Liver (tissue), 3 donors: ENCODE measurements around the gene QSOX1.

Experiments used
- ATF3 ChIP-seq: IDR thresholded peaks from 2 replicates; pipeline ENCODE4 v1.6.1; 2016; ENCODE audit warnings: antibody characterized with exemption
- CTCF ChIP-seq: fragments of 150-350 bp; IDR thresholded peaks from 2 replicates; pipeline ENCODE4 v1.5.1; 2017; ENCODE audit warnings: improper control_type of control experiment, low read depth, low read length; ENCODE audit not compliant: missing input control
- EGR1 ChIP-seq, 2 donors: IDR thresholded peaks; 2 replicates each; pipeline ENCODE4 v1.6.1; 2016 to 2018; ENCODE audit warnings: antibody characterized with exemption in 2 of 2, low read depth in 2 of 2
- FOXA1 ChIP-seq: IDR thresholded peaks from 2 replicates; pipeline ENCODE4 v1.6.1; 2016; ENCODE audit warnings: antibody characterized with exemption
- GABPA ChIP-seq, 2 donors: IDR thresholded peaks in 1 of 2; conservative IDR thresholded peaks in 1 of 2; 2 replicates each; pipeline ENCODE4 v1.6.1; 2016; ENCODE audit warnings: antibody characterized with exemption in 2 of 2, mild to moderate bottlenecking in 1 of 2, moderate library complexity in 1 of 2
- HNF4A ChIP-seq, 2 donors: conservative IDR thresholded peaks; 2 replicates each; pipeline ENCODE4 v1.6.1; 2016; ENCODE audit warnings: antibody characterized with exemption in 2 of 2, mild to moderate bottlenecking in 2 of 2
- HNF4G ChIP-seq: IDR thresholded peaks from 2 replicates; pipeline ENCODE4 v1.6.1; 2016; ENCODE audit warnings: antibody characterized with exemption
- JUND ChIP-seq, 2 donors: IDR thresholded peaks; 2 replicates each; pipeline ENCODE4 v1.6.1; 2016; ENCODE audit warnings: antibody characterized with exemption in 2 of 2
- MAX ChIP-seq: IDR thresholded peaks from 2 replicates; pipeline ENCODE4 v1.6.1; 2016; ENCODE audit warnings: antibody characterized with exemption
- NR2F2 ChIP-seq: IDR thresholded peaks from 2 replicates; pipeline ENCODE4 v1.6.1; 2016; ENCODE audit warnings: antibody characterized with exemption
- REST ChIP-seq: IDR thresholded peaks from 2 replicates; pipeline ENCODE4 v1.6.1; 2016; ENCODE audit warnings: antibody characterized with exemption, mild to moderate bottlenecking
- RXRA ChIP-seq, 2 donors: IDR thresholded peaks; 2 replicates each; pipeline ENCODE4 v1.6.1; 2017 to 2018; ENCODE audit warnings: antibody characterized with exemption in 2 of 2, mild to moderate bottlenecking in 1 of 2
- TAF1 ChIP-seq: conservative IDR thresholded peaks from 2 replicates; pipeline ENCODE4 v1.6.1; 2016; ENCODE audit warnings: antibody characterized with exemption, mild to moderate bottlenecking
- ZBTB33 ChIP-seq: IDR thresholded peaks from 2 replicates; pipeline ENCODE4 v1.6.1; 2016; ENCODE audit warnings: antibody characterized with exemption
- donor health status: healthy.
- donor health status: healthy.

GRCh38 chr1:180153032-180153431 lies 1.6 kb upstream of the QSOX1 start:
- no peak for TF ChIP-seq CTCF
- TF ChIP-seq HNF4A (conservative IDR thresholded peaks at IDR 0.05) = no peak
- TF ChIP-seq ATF3 = no peak
- no peak for TF ChIP-seq ZBTB33
- TF ChIP-seq EGR1 (IDR thresholded peaks at IDR 0.05; ENCODE audit: low read depth in 2 of 2) = no peak
- TF ChIP-seq HNF4G = no peak
- no peak for TF ChIP-seq REST
- TF ChIP-seq MAX = no peak
- no peak for TF ChIP-seq TAF1
- TF ChIP-seq GABPA (IDR thresholded peaks at IDR 0.05 in 1 of 2, conservative IDR thresholded peaks at IDR 0.05 in 1 of 2) = no peak
- TF ChIP-seq NR2F2 = no peak
- TF ChIP-seq FOXA1 = no peak
- TF ChIP-seq JUND (IDR thresholded peaks at IDR 0.05) = no peak
- TF ChIP-seq RXRA (IDR thresholded peaks at IDR 0.05) = no peak
